GM23338 (cell line): ENCODE data around the gene UBXN4.

ENCODE experiments used
- CREB1 ChIP-seq: fragments of 250-450 bp; sonication (Bioruptor Pico); IDR thresholded peaks from 2 replicates; pipeline ENCODE4 v1.5.0; 2020; ENCODE audit warnings: low read depth, mild to moderate bottlenecking, moderate library complexity
- CTCF ChIP-seq, 2 experiments: fragments of 200-600 bp in 1 of 2; sonication (generic) in 1 of 2; conservative IDR thresholded peaks; 2 replicates each; pipeline versions ENCODE4 v1.5.1 to v1.6.1; 2016 to 2017; ENCODE audit warnings: antibody characterized with exemption in 2 of 2, low read depth in 2 of 2, mild to moderate bottlenecking in 2 of 2, moderate library complexity in 1 of 2
- ETS1 ChIP-seq: IDR thresholded peaks from 2 replicates; pipeline ENCODE4 v1.6.1; 2016; ENCODE audit warnings: antibody characterized with exemption
- EZH2 ChIP-seq: fragments of 200-600 bp; sonication (generic); IDR thresholded peaks from one replicate; pipeline ENCODE4 v1.8.0; 2017; ENCODE audit warnings: antibody characterized with exemption, mild to moderate bottlenecking, low read depth; ENCODE audit not compliant: unreplicated experiment
- EZH2phosphoT487 ChIP-seq: fragments of 200-600 bp; sonication (generic); IDR thresholded peaks from one replicate; pipeline ENCODE4 v1.8.1; 2018; ENCODE audit warnings: antibody characterized with exemption; ENCODE audit not compliant: unreplicated experiment
- JUNB ChIP-seq: IDR thresholded peaks from one replicate; pipeline ENCODE4 v1.6.1; 2016; ENCODE audit warnings: antibody characterized with exemption; ENCODE audit not compliant: unreplicated experiment
- NANOG ChIP-seq: IDR thresholded peaks from 2 replicates; pipeline ENCODE4 v1.6.1; 2016; ENCODE audit warnings: antibody characterized with exemption, borderline replicate concordance
- POLR2AphosphoS5 ChIP-seq: IDR thresholded peaks from 2 replicates; pipeline ENCODE4 v1.6.1; 2016; ENCODE audit warnings: antibody characterized with exemption, low read depth
- REST ChIP-seq: IDR thresholded peaks from one replicate; pipeline ENCODE4 v1.6.1; 2018; ENCODE audit warnings: antibody characterized with exemption; ENCODE audit not compliant: unreplicated experiment
- STAT1 ChIP-seq: IDR thresholded peaks from one replicate; pipeline ENCODE4 v1.6.1; 2016; ENCODE audit warnings: antibody characterized with exemption; ENCODE audit not compliant: unreplicated experiment
- ZNF114 ChIP-seq: fragments of 250-450 bp; sonication (Bioruptor Pico); IDR thresholded peaks from 2 replicates; pipeline ENCODE4 v1.5.0; 2020; ENCODE audit warnings: mild to moderate bottlenecking, moderate library complexity
- ZNF331 ChIP-seq: fragments of 250-450 bp; sonication (Bioruptor Pico); IDR thresholded peaks from 2 replicates; pipeline ENCODE4 v1.5.0; 2020; ENCODE audit warnings: low read depth, mild to moderate bottlenecking, moderate library complexity

- no peak for TF ChIP-seq JUNB
- no peak for TF ChIP-seq CTCF (conservative IDR thresholded peaks at IDR 0.05; ENCODE audit: low read depth in 2 of 2)
- TF ChIP-seq POLR2AphosphoS5, result no peak
- TF ChIP-seq EZH2phosphoT487, result no peak
- no peak for TF ChIP-seq EZH2
- TF ChIP-seq CREB1 (CRISPR knock-in tag), result no peak
- no peak for TF ChIP-seq ETS1
- TF ChIP-seq REST, result no peak
- no peak for TF ChIP-seq STAT1
- TF ChIP-seq NANOG, result no peak
- no peak for TF ChIP-seq ZNF331 (CRISPR knock-in tag)
- no peak for TF ChIP-seq ZNF114
Measured at GRCh38 chr2:135762022-135762421, 20.4 kb downstream of the UBXN4 start.
